HG03139 (cell line): ENCODE measurements around the gene FTO.

Source experiments
- ATAC-seq: cut with Tn5 transposase; IDR thresholded peaks from one replicate; pipeline ENCODE4 v1.9.1; 2021; ENCODE audit not compliant: unreplicated experiment

FTO gene

DNA sequence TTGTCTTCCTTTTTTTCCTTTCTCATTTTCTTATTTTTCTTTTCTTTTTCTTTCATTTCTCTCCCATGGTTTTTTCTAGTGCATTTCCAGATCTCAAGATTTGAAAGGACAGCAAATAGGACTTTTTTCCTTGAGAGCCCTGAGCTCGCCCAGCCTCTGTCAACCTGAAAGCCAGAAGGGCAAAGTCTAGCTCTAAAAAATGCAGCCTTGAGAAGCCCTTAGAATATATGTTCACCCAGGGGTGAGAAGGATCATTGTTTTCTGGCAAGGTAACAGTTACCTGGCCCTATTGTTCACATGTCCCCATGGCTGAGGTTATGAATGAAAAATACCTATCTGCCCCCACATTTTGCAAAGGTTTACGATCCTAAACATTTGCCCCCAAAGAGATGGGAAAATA lies 364.3 kb downstream of the FTO start:
- no peak for ATAC-seq

DNA sequence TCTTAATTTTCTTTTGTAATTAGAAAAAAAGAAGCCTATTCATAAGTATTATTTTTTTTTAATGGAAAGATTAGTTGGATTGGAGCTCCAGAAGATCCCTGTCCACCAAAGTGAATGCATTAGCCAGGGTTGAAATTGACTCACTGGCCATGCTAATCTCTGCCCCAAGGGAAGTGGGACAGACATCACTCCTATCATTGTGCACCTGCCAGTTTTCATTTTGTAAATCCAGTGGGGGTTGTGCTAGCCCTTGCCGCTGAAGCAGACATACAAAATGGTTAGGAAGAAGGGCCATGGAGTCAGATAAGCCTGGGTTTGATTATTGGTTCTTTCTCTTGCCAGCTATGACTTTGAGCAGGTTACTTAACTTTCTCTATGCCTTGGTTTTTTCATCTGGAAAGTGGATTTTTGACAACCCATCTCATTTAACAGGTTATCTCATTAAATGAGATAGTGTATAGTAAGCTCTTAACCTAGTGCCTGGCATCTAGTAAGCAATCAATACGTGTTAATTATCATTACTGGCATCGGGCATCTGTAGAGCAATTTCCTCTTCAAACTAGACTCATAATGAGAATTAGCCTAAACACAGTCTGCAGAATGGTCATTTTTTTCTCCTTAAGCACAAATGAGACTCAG lies 365.8 kb downstream of the FTO start:
- no peak for ATAC-seq

DNA sequence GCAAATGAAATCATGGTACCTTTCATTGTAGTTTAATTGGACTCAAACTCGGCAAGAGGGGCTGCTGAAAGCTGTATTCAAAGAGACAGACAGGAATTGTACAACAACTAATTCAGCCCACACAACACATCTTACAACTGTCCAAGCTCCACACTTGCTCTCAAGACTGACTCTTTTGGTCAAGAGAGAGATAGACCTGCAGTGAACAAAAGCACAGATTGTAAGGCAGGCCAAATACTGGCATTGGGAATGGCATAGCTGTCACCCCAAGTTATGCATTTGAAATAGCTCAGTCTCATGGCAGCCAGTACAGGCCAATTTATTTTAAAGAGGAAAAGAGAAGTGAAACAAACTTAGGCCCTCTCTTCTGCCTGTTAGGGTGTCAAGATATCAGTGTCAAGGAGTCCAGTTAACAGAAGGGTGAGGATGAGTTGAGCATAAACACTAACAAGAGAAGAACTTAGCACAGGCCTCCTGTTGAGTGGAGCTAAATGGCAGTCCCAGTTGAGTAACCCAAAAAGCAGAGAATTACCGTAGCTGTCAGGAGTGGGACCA lies 366.9 kb downstream of the FTO start:
- peak; percentile 69 for ATAC-seq

DNA sequence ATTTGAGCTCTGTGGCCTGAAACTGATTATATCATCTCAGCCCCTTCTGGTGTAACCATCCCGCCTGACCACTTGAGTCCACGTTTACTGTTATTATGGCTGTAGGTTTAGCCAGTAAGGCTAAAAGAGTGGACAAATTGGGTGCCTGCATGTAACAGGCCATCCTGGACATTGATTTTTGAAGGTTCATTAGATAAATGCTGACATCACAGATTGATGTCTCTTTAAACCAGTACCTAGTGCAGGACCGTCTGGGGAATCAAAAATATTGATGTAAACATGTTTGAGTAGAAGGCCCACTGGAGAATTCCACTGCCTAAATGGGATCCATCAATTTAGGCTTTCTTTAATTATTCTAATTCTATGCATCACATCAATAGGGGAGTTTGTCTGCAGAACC lies 367.6 kb downstream of the FTO start:
- no peak for ATAC-seq

DNA sequence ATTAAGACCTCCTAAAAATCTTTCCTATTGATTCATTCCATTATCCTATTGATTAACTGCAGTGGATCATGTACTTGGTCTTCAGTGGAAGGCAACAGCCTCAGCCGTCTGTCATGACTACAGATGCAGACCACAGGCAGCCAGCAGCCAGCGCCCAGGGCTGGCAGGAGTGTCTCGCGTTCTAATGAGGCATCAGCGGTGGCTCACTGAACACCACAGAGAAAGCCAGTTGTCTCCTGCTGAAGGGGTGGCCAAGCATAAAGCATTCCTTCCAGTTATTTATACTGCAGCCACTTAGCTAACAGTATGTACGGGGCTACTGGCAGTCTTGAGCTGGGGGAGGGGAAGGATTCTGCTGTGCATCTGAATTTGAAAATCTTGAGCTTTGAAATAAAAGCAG lies 368.3 kb downstream of the FTO start:
- ATAC-seq: no peak

DNA sequence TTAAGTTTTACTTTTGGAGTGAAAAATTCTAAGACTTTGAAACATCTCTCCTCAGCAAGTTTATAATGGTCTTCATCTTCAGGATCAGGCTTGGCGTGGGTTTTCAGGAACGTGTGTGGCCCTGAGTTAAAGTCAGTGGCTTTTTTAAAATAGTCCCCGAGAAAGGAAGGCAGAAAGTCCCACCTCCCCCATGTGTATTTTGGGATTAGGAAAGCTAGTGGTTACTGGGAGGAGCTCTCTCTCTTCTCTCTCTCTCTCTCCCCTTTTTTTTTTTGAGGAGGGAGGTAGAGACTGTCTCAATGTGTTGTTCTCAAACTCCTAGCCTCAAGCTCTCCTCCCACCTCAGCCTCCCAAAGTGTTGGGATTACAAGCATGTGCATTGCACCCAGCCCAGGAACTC lies 369.4 kb downstream of the FTO start:
- ATAC-seq: no peak

DNA sequence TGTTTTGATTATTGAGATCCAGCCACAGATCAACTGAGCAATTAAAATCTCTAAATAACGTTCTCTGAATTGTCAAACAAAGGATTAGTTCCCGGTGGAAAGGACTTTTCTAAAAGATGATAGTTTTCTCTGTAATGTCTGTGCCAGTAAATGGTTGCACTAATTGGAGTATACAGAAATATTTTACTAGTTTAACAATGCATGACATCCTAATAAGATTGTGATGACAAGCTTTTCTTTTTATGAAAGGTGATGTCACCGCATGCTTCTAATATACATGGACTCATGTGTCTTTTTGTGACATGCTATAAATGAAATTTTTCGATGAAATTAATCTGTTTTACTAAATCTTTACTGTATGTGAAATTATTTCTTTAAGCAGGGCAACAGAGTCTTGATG lies 371.5 kb downstream of the FTO start:
- ATAC-seq: no peak

DNA sequence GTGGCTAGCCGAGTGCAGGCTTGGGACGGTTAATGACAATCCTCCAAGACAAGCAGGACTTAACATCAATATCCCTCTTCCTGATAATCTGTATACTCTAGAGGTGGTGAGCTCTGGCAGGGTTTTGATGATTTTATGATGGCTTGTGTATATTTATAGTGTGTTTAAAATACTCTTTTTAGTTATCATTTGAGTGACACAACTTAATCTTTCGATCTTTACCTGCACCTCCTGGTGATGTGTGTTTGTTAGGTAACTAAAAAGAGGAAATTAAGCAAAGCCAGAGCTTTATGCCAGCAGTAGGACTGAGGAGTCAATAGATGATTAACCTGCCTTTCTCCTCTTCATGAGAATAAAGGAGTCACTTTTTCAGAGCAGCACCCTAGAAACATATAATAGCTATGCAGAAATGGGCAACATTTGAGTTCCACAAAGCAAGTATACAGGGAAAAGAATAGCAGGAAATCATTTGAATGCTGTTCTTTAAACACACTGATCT lies 372.1 kb downstream of the FTO start:
- no peak for ATAC-seq

DNA sequence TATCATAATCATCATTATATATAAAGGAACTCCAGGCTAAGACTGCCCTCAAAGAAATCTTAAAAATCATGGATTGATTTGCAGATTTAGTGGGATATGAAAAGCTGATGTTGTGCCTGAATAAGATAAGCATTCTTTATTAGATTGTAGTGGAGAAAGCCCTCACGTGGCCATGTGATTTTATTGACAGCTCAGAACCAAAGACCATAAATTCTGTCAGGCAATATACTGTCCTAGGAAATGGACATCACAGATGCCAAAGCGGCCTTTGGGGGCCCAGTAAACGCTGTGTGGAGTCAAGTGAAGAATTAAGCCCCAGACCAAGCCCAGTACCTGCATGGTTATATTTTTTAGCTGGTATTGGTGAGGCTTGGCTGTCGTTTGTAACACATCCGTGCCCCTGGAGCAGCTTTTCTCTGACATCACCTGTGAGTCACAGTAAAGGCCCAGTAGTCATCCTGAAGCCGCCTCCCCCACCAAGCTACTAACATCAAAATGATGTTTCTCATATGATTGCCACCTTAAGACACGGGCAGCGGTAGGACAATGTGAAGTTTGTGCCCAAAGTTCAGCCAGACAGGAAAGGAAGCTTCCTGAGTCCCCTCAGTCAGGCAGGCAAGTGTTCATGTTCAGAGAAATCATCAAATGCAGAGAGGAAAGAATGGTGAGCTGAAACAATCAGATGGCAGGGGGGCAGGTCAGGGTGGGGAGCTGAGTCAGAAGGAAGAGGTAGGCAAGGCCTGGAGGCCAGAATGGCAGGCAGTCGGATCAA lies 373.3 kb downstream of the FTO start:
- ATAC-seq: no peak

DNA sequence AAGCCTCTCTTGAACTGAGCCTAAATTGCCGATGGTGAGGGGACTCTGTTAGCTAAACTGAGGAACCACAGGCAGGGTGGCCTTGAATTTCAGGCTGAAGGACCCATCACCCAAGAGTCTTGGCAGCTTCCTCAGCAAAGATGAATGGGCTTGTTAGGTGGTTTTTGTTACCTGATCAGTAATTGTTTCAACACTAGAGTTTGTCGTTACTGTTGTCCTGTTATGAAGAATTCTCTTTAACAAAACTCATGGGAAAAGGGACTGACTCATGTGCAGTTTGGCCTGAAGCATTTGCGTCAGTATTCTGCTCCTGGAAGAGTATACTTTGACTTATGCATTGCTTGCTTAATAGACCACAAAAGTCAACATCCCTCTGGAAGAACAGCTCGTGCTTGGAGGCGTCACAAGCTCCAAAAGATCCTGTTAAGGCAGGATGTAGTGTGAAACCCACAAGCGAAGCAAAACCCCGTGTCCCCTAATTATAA lies 376.6 kb downstream of the FTO start:
- ATAC-seq: no peak

DNA sequence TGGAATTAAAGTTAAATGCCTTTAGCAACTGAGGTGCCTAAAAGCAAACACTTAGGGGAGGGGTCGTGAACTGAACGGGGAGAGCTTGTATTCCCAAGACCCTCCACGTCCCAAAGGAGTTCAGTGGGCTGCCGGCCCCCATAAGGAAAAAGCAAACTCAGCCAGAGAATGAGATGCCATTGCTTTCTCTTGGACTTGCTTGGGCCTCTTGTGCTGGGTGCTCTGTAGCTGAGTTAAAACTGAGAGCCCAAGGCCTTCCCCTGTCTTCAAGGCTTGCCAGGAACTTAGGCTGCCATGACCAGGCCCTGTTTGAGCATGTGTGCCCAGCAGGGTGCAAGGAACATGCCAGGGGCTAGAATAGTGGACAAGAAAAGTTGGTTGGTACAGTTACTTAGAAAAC lies 382.8 kb downstream of the FTO start:
- ATAC-seq: no peak

DNA sequence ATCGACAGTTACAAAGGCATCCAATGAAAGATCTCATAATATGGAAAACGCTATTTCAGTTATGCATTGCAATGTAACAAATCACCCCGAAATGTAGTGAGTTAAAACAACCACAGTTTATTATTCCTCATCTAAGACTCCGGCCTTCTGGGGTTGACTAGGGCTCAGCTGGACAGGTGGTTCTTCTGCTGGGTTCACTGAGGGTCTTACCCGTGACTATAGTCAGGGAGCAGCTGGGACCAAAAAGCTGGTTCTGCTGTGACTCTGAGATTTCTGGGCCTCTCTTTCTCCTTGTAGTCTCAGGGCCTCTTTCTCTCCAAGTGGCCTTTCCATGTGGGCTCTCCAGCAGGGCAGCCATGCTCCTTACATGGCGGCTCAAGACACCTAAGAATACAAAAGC lies 386.6 kb downstream of the FTO start:
- ATAC-seq: no peak

DNA sequence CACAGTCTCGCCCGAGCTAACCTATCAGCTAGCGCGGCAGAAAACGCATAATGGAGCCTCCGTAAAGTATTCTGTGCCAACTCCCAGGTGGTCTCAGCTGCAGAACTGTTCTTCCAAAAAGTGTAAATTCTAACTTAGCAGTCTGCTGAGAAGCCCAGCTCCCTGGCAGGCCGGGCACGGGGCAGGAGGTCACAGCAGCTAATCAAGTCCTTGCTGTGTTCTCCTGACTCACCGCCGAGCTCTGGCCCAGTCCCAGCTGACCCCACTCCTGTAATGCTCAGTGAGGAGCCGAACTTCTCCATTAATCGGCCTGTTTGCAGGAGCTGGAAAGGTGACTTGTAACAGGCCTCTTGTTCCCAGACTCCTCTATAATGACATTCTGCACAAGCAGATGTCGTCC lies 389.3 kb downstream of the FTO start:
- no peak for ATAC-seq

DNA sequence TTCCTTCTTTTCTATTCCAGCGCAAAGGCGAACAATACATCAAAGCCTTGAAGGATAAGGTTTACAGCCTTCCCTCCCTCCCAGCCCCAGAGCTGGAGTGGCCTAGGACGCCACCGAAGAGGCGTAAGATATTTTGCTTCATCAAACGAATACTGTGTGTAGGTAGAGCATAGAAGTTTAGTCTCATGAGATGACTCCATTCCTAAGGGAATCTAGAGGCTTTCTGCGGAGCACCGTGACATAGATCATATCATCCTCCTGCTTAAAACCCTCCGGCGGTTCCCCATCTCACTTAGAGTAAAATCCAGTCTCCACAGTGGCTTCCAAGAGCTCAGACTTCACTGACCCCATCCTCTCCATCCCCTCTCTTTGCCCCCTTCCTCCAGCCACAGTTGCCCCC lies 390.7 kb downstream of the FTO start:
- ATAC-seq: no peak

DNA sequence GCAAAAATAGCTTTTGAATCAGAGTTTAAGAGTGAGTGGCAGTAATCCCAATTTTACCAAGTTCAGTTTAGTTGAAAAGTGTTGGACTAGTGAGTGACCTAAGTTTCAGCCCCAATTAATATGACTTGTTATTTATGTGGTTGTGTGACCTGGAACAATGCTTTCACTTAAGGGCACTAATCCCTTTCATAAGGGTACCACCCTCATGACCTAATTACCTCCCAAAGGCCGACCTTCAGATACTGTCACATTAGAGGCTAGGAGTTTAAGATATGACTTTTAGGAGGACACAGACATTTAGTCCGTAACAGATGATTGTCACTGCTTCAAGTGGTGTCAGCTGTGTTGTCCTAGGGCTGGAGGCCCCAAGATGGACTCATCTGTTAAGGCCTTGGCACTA lies 392.7 kb downstream of the FTO start:
- ATAC-seq: no peak

DNA sequence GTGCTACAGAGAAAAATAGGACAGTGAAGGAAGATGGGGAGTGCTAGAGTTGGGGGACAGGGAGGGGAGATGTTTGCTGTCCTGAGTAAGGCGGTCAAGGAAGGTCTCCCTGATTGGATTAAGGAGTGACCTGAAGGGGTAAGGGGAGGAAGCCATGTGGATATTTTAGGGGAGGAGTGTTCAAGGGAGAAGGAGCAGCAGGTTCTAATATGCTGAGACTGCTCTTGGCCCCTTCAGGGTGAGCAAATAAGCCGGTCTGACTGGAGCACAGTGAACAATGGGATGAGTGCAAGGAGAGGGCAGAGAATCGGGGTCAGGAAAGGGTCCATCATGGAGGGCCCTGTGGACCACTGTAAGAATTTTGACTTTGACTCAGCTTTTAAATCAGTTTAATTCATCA lies 393.8 kb downstream of the FTO start:
- ATAC-seq: no peak

DNA sequence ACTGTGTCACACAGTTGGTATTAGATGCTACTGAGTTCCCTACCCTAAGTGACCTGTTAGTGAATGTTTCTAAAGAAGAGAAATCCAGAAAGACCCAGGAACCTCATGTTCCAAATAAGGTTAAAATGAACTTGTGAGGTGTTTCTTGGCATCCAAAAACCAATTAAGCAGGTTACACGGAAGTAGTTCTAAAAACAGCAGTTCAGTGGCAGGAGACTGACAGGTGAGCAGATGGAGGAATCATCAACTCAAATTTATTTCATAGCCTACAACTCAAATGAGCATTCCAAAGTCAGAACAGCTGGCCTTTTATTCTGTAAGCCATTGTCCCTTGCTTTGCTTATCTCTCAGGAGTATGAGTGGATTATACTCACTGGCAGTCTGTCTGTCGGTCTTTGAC lies 394.3 kb downstream of the FTO start:
- ATAC-seq: no peak

DNA sequence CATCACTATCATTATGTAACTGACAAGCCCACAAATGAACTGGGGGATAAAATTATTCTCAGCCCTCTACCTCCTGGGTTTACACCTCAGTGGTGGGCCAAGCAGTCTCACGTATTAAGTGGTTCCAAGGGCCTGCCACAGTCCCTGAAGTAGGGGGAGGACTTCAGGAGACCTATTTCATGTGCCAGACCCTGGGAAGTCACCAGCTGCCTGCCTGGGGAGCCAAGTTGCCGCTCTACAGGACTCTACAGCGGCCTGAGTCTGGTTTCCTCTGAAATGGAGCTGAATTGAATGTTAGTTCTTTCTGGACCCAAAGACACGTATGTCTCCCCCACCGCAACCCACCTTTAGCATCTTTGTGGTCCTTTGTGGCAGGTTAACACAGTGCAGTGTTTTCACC lies 395.7 kb downstream of the FTO start:
- ATAC-seq: no peak

DNA sequence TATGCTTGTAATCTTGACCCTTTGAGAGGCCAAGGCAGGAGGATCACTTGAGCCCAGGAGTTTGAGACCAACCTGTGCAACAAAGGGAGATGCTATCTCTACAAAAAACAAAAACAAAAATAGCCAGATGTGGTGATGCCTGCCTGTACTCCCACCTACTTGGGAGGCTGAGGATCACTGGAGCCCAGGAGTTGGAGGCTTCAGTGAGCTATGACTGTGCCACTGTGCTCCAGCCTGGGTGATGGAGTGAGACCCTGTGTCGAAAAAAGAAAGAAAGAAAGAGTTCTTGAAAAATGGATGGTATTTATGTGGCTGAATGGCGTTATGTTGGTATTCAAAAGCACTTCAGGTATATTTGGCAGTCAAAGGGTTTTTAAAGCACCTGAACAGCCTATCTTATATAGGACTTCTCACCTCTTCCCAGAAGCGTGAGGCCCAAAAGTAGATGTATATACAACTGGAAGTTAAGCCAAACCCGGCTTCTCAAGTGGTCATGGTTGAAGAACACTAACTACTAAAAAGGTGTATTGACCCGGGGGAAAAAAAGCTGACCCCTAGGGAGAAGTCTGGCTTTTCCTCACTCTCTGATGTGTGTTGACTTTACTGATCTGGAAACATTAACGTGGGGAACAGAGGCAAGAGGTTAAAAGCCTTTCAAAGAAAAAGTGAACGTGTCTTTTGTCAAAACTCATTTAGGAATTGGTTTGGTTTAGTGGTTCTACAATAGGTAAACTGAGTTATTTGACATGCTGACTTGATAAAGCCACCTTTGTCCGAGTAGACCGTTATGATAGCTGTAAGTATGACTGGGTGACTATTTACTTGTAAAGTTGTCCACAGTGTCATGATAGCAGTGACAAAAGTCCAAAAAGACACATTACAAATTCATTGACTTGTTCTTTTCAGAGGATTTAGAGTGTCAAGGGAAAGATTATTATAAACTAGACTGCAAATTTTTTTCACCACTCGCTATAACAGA lies 399.2 kb downstream of the FTO start:
- ATAC-seq: no peak

DNA sequence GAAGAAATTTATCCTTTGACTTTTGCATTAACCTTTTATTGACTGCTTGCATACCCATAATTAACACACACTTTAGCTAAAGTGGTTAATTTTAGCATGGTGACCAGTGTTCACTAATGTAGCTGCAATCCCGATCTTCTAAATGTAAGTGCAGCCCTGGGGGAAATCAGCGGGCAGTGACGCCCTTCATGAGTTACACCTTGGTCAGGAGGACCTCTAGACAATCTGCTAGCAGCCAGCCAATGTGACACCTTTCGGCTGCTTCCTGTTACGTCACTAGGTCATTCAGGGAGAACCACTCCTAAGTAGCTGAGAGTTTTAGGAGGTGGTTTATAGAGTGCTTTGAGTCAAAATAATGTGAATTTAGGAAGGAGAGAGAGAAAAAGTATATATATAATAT lies 402.1 kb downstream of the FTO start:
- no peak for ATAC-seq

DNA sequence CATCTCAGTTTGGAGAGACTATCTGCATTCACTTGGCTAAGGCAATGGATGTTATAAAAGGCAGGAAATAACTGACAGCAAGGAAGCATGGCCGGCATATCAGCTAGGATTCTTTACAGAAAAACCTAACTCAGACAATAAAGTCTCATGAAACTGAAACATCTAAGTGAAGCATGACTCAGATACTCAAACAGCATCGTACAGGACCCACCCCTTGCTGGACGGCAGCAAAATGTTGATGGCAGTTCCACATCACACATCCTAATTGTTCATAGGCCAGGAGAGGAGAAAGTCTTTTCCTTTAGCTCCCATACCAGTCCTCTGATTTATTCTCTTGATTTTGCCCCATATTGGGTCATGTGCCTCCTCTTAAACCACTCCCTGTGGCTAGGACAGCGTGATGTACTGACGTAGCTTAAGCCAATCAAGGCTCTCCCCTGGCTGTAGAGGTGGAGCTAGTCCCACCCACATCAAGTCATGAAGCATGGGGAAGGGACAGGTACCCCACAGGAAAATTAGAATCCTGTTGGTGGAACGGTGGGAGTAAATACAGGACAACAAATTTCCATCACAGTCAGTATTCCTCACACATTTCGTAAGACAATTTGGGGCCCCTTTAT lies 403.7 kb downstream of the FTO start:
- no peak for ATAC-seq
